ENCODE data around the gene RUFY3.

RUFY3 gene

GRCh38 chr4:70737409-70737808, 15.6 kb downstream of the RUFY3 start:
- no peak for TF ChIP-seq CTCF (conservative IDR thresholded peaks at IDR 0.05; ENCODE audit: low read depth, low read length)
- DNase-seq (ENCODE audit: low read depth): no peak
- H3K4me3 ChIP-seq (ENCODE audit: low read length): no peak overlapping the region

GRCh38 chr4:70739496-70740337, 18.0 kb downstream of the RUFY3 start:
- TF ChIP-seq CTCF (conservative IDR thresholded peaks at IDR 0.05; ENCODE audit: low read depth, low read length): no peak
- no peak for DNase-seq (ENCODE audit: low read depth)
- no peak overlapping the region for H3K4me3 ChIP-seq (ENCODE audit: low read length)

GRCh38 chr4:70741867-70742658, 20.3 kb downstream of the RUFY3 start:
- TF ChIP-seq CTCF (conservative IDR thresholded peaks at IDR 0.05; ENCODE audit: low read depth, low read length): no peak
- no peak for DNase-seq (ENCODE audit: low read depth)
- H3K4me3 ChIP-seq (ENCODE audit: low read length): no peak overlapping the region

GRCh38 chr4:70743731-70744130, 22.0 kb downstream of the RUFY3 start:
- H3K4me3 ChIP-seq (ENCODE audit: low read length): no peak overlapping the region
- DNase-seq (ENCODE audit: low read depth): no peak
- TF ChIP-seq CTCF (conservative IDR thresholded peaks at IDR 0.05; ENCODE audit: low read depth, low read length): no peak

GRCh38 chr4:70746179-70746839, 24.5 kb downstream of the RUFY3 start:
- DNase-seq (ENCODE audit: low read depth): no peak
- H3K4me3 ChIP-seq (ENCODE audit: low read length): no peak overlapping the region
- no peak for TF ChIP-seq CTCF (conservative IDR thresholded peaks at IDR 0.05; ENCODE audit: low read depth, low read length)

- no peak for TF ChIP-seq CTCF (conservative IDR thresholded peaks at IDR 0.05; ENCODE audit: low read depth, low read length)
- DNase-seq (ENCODE audit: low read depth): no peak
- no peak overlapping the region for H3K4me3 ChIP-seq (ENCODE audit: low read length)
Observed at GRCh38 chr4:70747874-70748273, 26.1 kb downstream of the RUFY3 start.
